Activated CD8-positive, alpha-beta T cell treated with anti-CD3 and anti-CD28 coated beads, Interleukin-2, amount 10 ng/mL, durations not matched to agents 7 days and 5 days (primary cell): Measurements from ENCODE around the gene RPL35A. TPM values are rescaled to one million over a fixed set of nuclear protein-coding genes. Genes with fewer than 3 reads are reported as not detected.
"Not testable (repeated sequence)": the region's sequence is repeated elsewhere in the genome, so short reads cannot be mapped to it uniquely, and the experiment has no call there.

Experiments used
- ATAC-seq: fragments of 150-1000 bp; cut with Tn5 transposase; one replicate; pipeline ENCODE4 v1.10.0; 2021; ENCODE audit warnings: moderate library complexity
- CTCF ChIA-PET: fragments of 350-600 bp; sonication (Branson Sonifier 250); formaldehyde crosslinking; loops from one replicate; lab custom pipeline; 2021; ENCODE audit warnings: antibody characterized with exemption; lab: Charles Lee
- POLR2A ChIA-PET: fragments of 350-600 bp; sonication (Branson Sonifier 250); formaldehyde crosslinking; loops from one replicate; lab custom pipeline; 2021; ENCODE audit warnings: antibody characterized with exemption; lab: Charles Lee
- DNase-seq: peaks from one replicate; pipeline ENCODE4 v3.0.0-alpha.2; 2020
- H3K27ac Mint-ChIP-seq: one replicate; pipeline ENCODE4 v1.8.0; 2021; ENCODE audit warnings: mild to moderate bottlenecking, mixed read lengths
- H3K27me3 Mint-ChIP-seq: one replicate; pipeline ENCODE4 v1.8.0; 2021; ENCODE audit warnings: low read depth, mixed read lengths
- H3K36me3 Mint-ChIP-seq: one replicate; pipeline ENCODE4 v1.8.0; 2021; ENCODE audit warnings: low read depth, mixed read lengths
- H3K4me1 Mint-ChIP-seq: one replicate; pipeline ENCODE4 v1.8.0; 2021; ENCODE audit warnings: low read depth, mixed read lengths
- H3K4me3 Mint-ChIP-seq: one replicate; pipeline ENCODE4 v1.8.0; 2021; ENCODE audit warnings: mild to moderate bottlenecking, mixed read lengths
- H3K9me3 Mint-ChIP-seq: one replicate; pipeline ENCODE4 v1.8.0; 2022; ENCODE audit warnings: mixed read lengths; ENCODE audit not compliant: insufficient read depth
- total RNA-seq, 2 experiments: library from RNA; stranded (reverse); gene quantifications; one replicate each; pipeline ENCODE4 v1.2.3, GENCODE V29; 2021

The RPL35A gene
- total RNA-seq, 2 experiments from 2014 or later, result 876 to 907 TPM

DNA sequence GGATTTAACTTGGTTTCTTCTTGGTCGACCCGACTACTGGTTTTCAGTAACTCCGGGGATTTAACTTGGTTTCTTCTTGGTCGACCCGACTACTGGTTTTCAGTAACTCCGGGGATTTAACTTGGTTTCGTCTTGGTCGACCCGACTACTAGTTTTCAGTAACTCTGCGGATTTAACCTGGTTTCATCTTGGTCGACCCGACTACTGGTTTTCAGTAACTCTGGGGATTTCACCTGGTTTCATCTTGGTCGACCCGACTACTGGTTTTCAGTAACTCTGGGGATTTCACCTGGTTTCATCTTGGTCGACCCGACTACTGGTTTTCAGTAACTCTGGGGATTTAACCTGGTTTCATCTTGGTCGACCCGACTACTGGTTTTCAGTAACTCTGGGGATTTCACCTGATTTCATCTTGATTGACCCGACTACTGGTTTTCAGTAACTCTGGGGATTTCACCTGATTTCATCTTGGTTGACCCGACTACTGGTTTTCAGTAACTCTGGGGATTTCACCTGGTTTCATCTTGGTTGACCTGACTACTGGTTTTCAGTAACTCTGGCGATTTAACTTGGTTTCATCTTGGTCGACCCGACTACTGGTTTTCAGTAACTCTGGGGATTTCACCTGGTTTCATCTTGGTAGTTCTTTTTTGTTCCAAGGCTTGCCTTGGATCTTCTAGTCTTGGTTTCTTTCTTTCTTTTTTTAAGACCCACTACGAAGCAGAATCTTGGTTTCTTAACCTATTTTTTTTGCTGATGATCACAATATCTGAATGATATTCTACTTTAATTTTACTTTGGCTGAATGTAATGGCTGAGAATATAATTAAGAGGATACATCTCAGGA, 28.3 kb upstream of the RPL35A start:
- ATAC-seq, H3K36me3 Mint-ChIP-seq, POLR2A ChIA-PET, H3K27me3 Mint-ChIP-seq, H3K4me1 Mint-ChIP-seq, CTCF ChIA-PET, DNase-seq, H3K27ac Mint-ChIP-seq, H3K4me3 Mint-ChIP-seq, H3K9me3 Mint-ChIP-seq: not testable (repeated sequence)

GRCh38 chr3:197926418-197926817, 23.6 kb upstream of the RPL35A start:
- Mint-ChIP-seq H3K4me3 (no peak overlapping the region), H3K4me1 (no peaks in the 10 kb centered on the region), H3K9me3 (no peaks in the 10 kb centered on the region), H3K27me3 (no peaks in the 10 kb centered on the region), H3K27ac (no peak overlapping the region), H3K36me3 (peaks cover 9% of the 10 kb centered on the region)
- DNase-seq (no peak), ATAC-seq (no peak)
- POLR2A ChIA-PET, result no interaction called here
- CTCF ChIA-PET, result interaction anchor here (1.4 to 2.8 kb wide), 2 partner anchors 16 to 20 kb away, joined by 3 to 9 read pairs; no protein-coding TSS in a partner anchor

DNA sequence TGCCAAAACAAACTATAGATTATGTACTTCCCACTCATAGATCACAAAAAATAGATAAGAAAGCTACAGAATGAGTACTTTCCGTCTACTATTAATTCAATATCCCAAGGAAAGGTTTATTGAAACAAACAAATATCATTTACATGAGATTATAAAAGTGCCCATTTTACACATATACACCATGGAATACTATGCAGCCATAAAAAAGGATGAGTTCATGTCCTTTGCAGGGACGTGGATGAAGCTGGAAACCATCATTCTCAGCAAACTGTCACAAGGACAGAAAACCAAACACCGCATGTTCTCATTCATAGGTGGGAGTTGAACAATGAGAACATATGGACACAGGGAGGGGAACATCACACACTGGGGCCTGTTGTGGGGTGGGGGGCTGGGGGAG, 22.4 kb upstream of the RPL35A start:
- H3K4me3 Mint-ChIP-seq, H3K27me3 Mint-ChIP-seq, H3K27ac Mint-ChIP-seq, H3K4me1 Mint-ChIP-seq, H3K9me3 Mint-ChIP-seq, POLR2A ChIA-PET, DNase-seq, H3K36me3 Mint-ChIP-seq, ATAC-seq: not testable (repeated sequence)
- CTCF ChIA-PET, result interaction anchor here (1.5 to 2.8 kb wide), 2 partner anchors 21 to 144 kb away, joined by 3 to 9 read pairs; no protein-coding TSS in a partner anchor

DNA sequence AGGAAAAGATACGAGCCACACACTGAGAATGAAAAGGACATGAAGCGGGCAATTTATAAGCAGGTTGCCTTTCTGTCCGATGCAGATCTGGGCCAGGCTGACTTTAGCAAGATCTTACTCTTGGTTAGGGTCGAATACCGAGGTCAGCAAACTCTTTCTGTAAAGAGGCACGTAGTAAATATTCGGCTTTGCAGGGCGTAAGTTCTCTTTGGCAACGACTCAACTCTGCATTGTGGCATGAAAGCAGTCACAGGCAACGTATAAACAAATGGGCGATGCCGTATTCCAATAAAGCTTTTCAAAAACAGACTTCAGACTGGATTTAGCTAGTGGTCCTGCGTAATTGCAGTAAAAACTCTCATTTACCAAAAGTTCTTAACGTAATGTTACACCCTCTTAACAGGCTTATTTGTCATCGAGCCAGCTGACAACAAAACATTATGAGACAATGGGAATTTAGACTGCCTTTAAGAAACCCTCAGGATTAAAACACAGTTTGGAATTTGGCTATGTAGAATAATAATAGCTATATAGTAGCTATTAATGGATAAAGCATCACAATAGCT, 13.1 kb upstream of the RPL35A start:
- Mint-ChIP-seq H3K9me3 (no peaks in the 10 kb centered on the region), H3K4me1 (peaks cover 5% of the 10 kb centered on the region), H3K4me3 (no peak overlapping the region), H3K27ac (no peak overlapping the region), H3K36me3 (no peaks in the 10 kb centered on the region), H3K27me3 (no peaks in the 10 kb centered on the region)
- no peak for DNase-seq
- POLR2A ChIA-PET, result no interaction called here
- CTCF ChIA-PET, result interaction anchor here (2.0 kb wide), 1 partner anchor 31 kb away, joined by 8 read pairs; no protein-coding TSS in a partner anchor
- ATAC-seq, result no peak

DNA sequence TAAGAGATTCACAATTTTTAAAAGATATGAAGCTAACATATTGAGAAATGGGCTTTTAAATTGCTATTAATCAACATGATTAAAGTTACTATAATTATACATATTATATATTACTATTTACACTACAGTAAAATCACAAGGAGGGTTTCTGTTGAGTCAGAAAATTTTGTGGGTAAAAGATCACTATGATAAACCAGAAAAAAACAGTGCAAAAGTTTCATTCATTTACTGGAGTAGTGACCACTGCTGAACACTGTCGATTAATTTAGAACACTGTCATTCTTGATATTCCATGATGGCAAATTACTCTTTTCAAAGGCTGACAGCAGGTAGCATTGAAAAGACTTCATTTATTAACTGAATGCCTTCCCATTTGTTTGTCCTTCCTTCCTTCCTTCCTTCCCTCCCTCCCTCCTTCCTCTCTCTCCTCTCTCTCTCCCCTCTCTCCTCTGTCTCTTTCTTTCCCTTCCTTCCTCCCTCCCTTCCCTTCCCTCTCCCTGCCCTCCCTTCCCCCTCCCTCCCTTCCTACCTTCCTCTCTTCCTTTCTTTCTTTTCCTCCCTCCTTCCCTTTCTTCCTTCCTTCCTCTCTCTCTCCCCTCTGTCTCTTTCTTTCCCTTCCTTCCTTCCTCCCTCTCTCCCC, 9.1 kb upstream of the RPL35A start:
- no peak for ATAC-seq
- DNase-seq, result no peak
- no peaks in the 10 kb centered on the region for H3K36me3 Mint-ChIP-seq
- H3K27me3 Mint-ChIP-seq, result no peaks in the 10 kb centered on the region
- no peak overlapping the region for H3K4me3 Mint-ChIP-seq
- H3K9me3 Mint-ChIP-seq, result no peaks in the 10 kb centered on the region
- no peak overlapping the region for H3K27ac Mint-ChIP-seq
- H3K4me1 Mint-ChIP-seq, result peaks cover 7% of the 10 kb centered on the region
- ChIA-PET CTCF (interaction anchor here (1.3 kb wide), 1 partner anchor 9 kb away, joined by 3 read pairs; the partner anchor contains the start of gene RPL35A), POLR2A (no interaction called here)

GRCh38 chr3:197942956-197943556, 6.9 kb upstream of the RPL35A start:
- Mint-ChIP-seq H3K9me3 (no peaks in the 10 kb centered on the region), H3K36me3 (no peaks in the 10 kb centered on the region), H3K4me3 (no peak overlapping the region), H3K27me3 (no peaks in the 10 kb centered on the region), H3K27ac (no peak overlapping the region), H3K4me1 (peaks cover 7% of the 10 kb centered on the region)
- ChIA-PET POLR2A (no interaction called here), CTCF (interaction anchor here (0.7 to 2.9 kb wide), 16 partner anchors 8 to 137 kb away, joined by 3 to 31 read pairs (median 4); no protein-coding TSS in a partner anchor)
- ATAC-seq (peak; percentile 76), DNase-seq (peak; percentile 60)

DNA sequence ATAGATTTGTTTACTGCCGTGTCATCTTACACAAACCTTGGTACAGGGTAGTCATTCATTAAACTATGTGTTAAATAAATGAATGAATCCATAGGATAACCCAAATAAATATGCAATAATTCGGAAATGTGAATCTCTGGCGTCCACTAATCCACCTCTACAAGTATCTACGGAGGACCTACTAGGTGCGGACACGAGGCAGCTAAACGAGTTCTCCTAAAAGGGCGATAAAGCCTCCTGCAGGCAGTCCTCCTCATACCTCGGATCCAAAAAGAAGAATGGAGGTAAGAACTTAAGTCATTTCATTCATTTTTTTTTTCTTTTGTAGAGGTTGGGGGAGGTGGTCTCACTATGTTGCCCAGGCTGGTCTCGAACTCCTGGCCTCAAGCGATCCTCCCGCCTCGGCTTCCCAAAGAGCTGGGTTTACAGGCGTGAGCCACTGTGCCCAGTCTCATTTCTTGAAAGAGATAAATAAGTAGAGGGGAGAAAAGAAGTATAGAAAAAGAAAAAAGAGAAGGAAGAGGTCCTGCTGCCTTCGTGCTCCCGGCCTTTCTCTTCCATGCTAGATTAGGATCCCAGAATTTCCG, 706 bp upstream of the RPL35A start:
- no peaks in the 10 kb centered on the region for H3K27me3 Mint-ChIP-seq
- peak overlapping the region; percentile 98 for H3K27ac Mint-ChIP-seq
- ChIA-PET CTCF (interaction anchor here (0.7 to 1.2 kb wide), 4 partner anchors 9 to 198 kb away, joined by 3 to 6 read pairs (median 4); no protein-coding TSS in a partner anchor), POLR2A (interaction anchor here (0.6 to 1.9 kb wide), 5 partner anchors 10 to 660 kb away, joined by 3 to 10 read pairs (median 3); no protein-coding TSS in a partner anchor)
- DNase-seq, result no peak
- H3K4me1 Mint-ChIP-seq, result peaks cover 43% of the 10 kb centered on the region
- no peaks in the 10 kb centered on the region for H3K9me3 Mint-ChIP-seq
- H3K4me3 Mint-ChIP-seq, result peak overlapping the region; percentile 96
- peaks cover 38% of the 10 kb centered on the region for H3K36me3 Mint-ChIP-seq
- ATAC-seq, result peak; percentile 6

DNA sequence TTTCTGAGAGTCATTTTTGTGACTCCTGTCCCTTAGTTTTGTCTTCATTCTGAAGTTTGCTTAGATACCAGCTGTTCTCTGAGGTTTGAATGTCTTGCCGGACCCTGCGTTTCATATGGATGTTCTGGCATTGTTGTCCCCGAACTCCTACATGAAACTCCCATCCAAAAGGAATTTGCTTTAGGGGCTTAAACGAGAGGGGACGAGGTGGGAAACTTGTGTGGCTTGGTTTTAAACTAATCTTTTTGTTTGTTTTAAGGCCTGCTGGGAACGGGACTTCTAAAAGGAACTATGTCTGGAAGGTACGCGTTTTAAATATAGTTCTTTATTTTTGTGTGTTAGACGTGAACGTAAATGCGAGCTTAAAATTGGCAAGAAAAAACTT, 679 bp downstream of the RPL35A start:
- DNase-seq, result no peak
- peak overlapping the region; percentile 98 for H3K27ac Mint-ChIP-seq
- no peaks in the 10 kb centered on the region for H3K27me3 Mint-ChIP-seq
- CTCF ChIA-PET, result interaction anchor here (1.0 kb wide), 1 partner anchor 45 kb away, joined by 7 read pairs; no protein-coding TSS in a partner anchor
- peaks cover 54% of the 10 kb centered on the region for H3K4me1 Mint-ChIP-seq
- peaks cover 51% of the 10 kb centered on the region for H3K36me3 Mint-ChIP-seq
- POLR2A ChIA-PET, result interaction anchor here (0.6 to 1.9 kb wide), 5 partner anchors 8 to 100 kb away, joined by 3 to 10 read pairs (median 3); no protein-coding TSS in a partner anchor
- ATAC-seq, result no peak
- peak overlapping the region; percentile 96 for H3K4me3 Mint-ChIP-seq
- H3K9me3 Mint-ChIP-seq, result no peaks in the 10 kb centered on the region

DNA sequence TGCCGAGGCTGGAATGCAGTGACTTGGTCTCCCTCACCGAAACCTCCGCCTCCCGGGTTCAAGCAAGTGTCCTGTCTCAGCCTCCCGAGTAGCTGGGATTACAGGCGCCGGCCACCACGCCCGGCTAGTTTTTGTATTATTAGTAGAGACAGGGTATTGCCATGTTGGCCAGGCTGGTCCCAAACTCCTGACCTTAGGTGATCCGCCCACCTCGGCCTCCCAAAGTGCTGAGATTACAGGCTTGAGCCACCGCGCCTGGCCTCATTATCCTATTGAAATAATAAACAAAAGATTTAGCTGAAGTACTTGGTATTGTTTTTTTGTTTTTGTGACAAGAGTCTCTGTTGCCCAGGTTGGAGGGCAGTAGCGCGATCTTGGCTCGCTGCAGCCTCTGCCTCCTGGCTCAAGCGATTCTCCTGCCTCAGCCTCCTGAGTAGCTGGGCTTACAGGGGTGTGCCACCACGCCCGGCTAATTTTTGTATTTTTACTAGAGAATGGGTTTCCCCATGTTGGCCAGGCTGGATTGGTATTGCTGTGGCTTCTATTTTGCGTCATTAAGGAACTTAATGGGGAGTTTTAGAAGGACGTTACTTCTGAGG, 1.5 kb downstream of the RPL35A start:
- Mint-ChIP-seq H3K4me1 (peaks cover 56% of the 10 kb centered on the region), H3K27me3 (no peaks in the 10 kb centered on the region), H3K27ac (peak overlapping the region; percentile 98), H3K9me3 (no peaks in the 10 kb centered on the region), H3K36me3 (peaks cover 57% of the 10 kb centered on the region), H3K4me3 (peak overlapping the region; percentile 96)
- ChIA-PET CTCF (interaction anchor here (1.0 kb wide), 1 partner anchor 46 kb away, joined by 7 read pairs; no protein-coding TSS in a partner anchor), POLR2A (interaction anchor here (1.9 kb wide), 1 partner anchor 7 kb away, joined by 10 read pairs; no protein-coding TSS in a partner anchor)
- no peak for ATAC-seq
- no peak for DNase-seq

- POLR2A ChIA-PET, result no interaction called here
- Mint-ChIP-seq H3K36me3 (peaks cover 67% of the 10 kb centered on the region), H3K9me3 (no peaks in the 10 kb centered on the region), H3K27ac (peak overlapping the region; percentile 80), H3K4me1 (peaks cover 63% of the 10 kb centered on the region), H3K27me3 (no peaks in the 10 kb centered on the region), H3K4me3 (peak overlapping the region; percentile 35)
- CTCF ChIA-PET, result interaction anchor here (0.9 kb wide), 1 partner anchor 47 kb away, joined by 3 read pairs; no protein-coding TSS in a partner anchor
- ATAC-seq (no peak), DNase-seq (no peak)
Measured at GRCh38 chr3:197952440-197952839, 2.5 kb downstream of the RPL35A start.
